Lung (tissue), 12 donors: ENCODE results near the gene NTM. TPM values are rescaled to one million over a fixed set of nuclear protein-coding genes. Genes with fewer than 3 reads are reported as not detected.
A peak's percentile ranks its signal among the peaks of the same experiment; 100 is the strongest.

Experiments
- ATAC-seq: fragments of 200-7000 bp; cut with Tn5 transposase; one replicate; pipeline ENCODE4 v1.9.1; 2020; ENCODE audit warnings: moderate number of reproducible peaks; ENCODE audit not compliant: insufficient read depth, low FRiP score
- DNase-seq, 3 donors: peaks; one replicate each; pipeline ENCODE4 v3.0.0-alpha.2; 2013 to 2017
- H3K27ac ChIP-seq, 2 donors: one replicate each; pipeline ENCODE4 v1.5.1; 2013; ENCODE audit warnings: mild to moderate bottlenecking in 2 of 2, moderate library complexity in 2 of 2, control low read depth in 1 of 2, inconsistent platforms in 1 of 2, low read depth in 1 of 2, low read length in 1 of 2
- H3K27me3 ChIP-seq, 3 donors: one replicate each; pipeline ENCODE4 v1.5.1; 2013; ENCODE audit warnings: low read length in 2 of 3; ENCODE audit not compliant: control insufficient read depth in 3 of 3, insufficient read depth in 3 of 3
- H3K36me3 ChIP-seq, 4 donors: one replicate each; pipeline ENCODE4 v1.5.1; 2013; ENCODE audit warnings: low read length in 4 of 4, mild to moderate bottlenecking in 1 of 4, moderate library complexity in 1 of 4; ENCODE audit not compliant: control insufficient read depth in 4 of 4, insufficient read depth in 4 of 4
- H3K4me1 ChIP-seq, 5 donors: one replicate each; pipeline ENCODE4 v1.5.1; 2013; ENCODE audit warnings: low read length in 5 of 5, mild to moderate bottlenecking in 2 of 5, moderate library complexity in 1 of 5; ENCODE audit not compliant: control insufficient read depth in 5 of 5, insufficient read depth in 5 of 5
- H3K4me3 ChIP-seq: one replicate; pipeline ENCODE4 v1.5.1; 2013; ENCODE audit warnings: mild to moderate bottlenecking, control low read depth, moderate library complexity
- H3K9ac ChIP-seq, 2 donors: one replicate each; pipeline ENCODE4 v1.5.1; 2013; ENCODE audit warnings: low read length in 2 of 2, control low read depth in 1 of 2; ENCODE audit not compliant: insufficient read depth in 1 of 2
- H3K9me3 ChIP-seq, 4 donors: one replicate each; pipeline ENCODE4 v1.5.1; 2013; ENCODE audit warnings: low read length in 3 of 4, mild to moderate bottlenecking in 1 of 4, moderate library complexity in 1 of 4; ENCODE audit not compliant: control insufficient read depth in 4 of 4, insufficient read depth in 3 of 4
- WGBS, 2 donors: extraction: QIAGEN DNeasy Blood & Tissue Kit; methylation state at CpG; one replicate each; pipeline ENCODE4 v1.1.7; 2013; 5-methylcytosine and 5-hydroxymethylcytosine counted together
- polyA plus RNA-seq, 2 donors: library from polyadenylated mRNA; stranded (reverse); fragments of 200-250 nt; gene quantifications; one replicate each; pipeline ENCODE4 v1.2.1, GENCODE V29; 2013
- total RNA-seq, 2 donors: library from RNA; depleted of rRNA in 1 of 2; stranded (reverse); fragments of >200 nt in 1 of 2; gene quantifications; one replicate each; pipeline ENCODE4 v1.2.1, GENCODE V29; 2014 to 2021
- TF ChIP-seq, protein P1 (sequence below): IDR thresholded peaks from 2 replicates; pipeline ENCODE4 v1.5.1; 2012; ENCODE audit warnings: mild to moderate bottlenecking; ENCODE audit errors: control extremely low read depth, extremely low read depth
- donor health status: control.
- donor health status: control.
- donor health status: Bipolar disorder and iron deficiency.
- donor health status: healthy.
- donor health status: DM: yes; HTN: yes; CAD: no.

NTM gene
- total and polyA plus RNA-seq, 4 donors, result 0.39 to 30.9 (median 7.2) TPM

GRCh38 chr11:132343445-132344175, 973.2 kb downstream of the NTM start:
- Histone ChIP-seq H3K27me3 (peaks cover 0 to 3% (median 2%) of the 10 kb centered on the region in 3 donors), H3K27ac (no peak overlapping the region), H3K9ac (no peak overlapping the region), H3K4me3 (no peak overlapping the region), H3K9me3 (peaks cover 0 to 3% (median 0%) of the 10 kb centered on the region in 4 donors), H3K36me3 (no peaks in the 10 kb centered on the region), H3K4me1 (no peaks in the 10 kb centered on the region)
- ATAC-seq, result no peak
- 58 to 62% methylated on average over 5 of the region's 5 CpGs for WGBS, 2 donors
- peak in 2 of 3 donors; percentile 8 to 16 for DNase-seq
- TF ChIP-seq, protein P1, sequence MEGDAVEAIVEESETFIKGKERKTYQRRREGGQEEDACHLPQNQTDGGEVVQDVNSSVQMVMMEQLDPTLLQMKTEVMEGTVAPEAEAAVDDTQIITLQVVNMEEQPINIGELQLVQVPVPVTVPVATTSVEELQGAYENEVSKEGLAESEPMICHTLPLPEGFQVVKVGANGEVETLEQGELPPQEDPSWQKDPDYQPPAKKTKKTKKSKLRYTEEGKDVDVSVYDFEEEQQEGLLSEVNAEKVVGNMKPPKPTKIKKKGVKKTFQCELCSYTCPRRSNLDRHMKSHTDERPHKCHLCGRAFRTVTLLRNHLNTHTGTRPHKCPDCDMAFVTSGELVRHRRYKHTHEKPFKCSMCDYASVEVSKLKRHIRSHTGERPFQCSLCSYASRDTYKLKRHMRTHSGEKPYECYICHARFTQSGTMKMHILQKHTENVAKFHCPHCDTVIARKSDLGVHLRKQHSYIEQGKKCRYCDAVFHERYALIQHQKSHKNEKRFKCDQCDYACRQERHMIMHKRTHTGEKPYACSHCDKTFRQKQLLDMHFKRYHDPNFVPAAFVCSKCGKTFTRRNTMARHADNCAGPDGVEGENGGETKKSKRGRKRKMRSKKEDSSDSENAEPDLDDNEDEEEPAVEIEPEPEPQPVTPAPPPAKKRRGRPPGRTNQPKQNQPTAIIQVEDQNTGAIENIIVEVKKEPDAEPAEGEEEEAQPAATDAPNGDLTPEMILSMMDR, result no peak

GRCh38 chr11:132346558-132347148, 976.2 kb downstream of the NTM start:
- TF ChIP-seq, protein P1, result no peak
- H3K9ac ChIP-seq, result no peak overlapping the region
- no peaks in the 10 kb centered on the region for H3K36me3 ChIP-seq
- peaks cover 0 to 3% (median 0%) of the 10 kb centered on the region in 4 donors for H3K9me3 ChIP-seq
- 74 to 78% methylated on average over 6 of the region's 6 CpGs for WGBS, 2 donors
- no peak for DNase-seq
- H3K27me3 ChIP-seq, result peaks cover 0 to 3% (median 2%) of the 10 kb centered on the region in 3 donors
- no peak for ATAC-seq
- no peak overlapping the region for H3K4me3 ChIP-seq
- H3K27ac ChIP-seq, result no peak overlapping the region
- H3K4me1 ChIP-seq, result no peaks in the 10 kb centered on the region

- no peak for DNase-seq
- no peak overlapping the region for H3K27ac ChIP-seq
- TF ChIP-seq, protein P1, result no peak
Measured at GRCh38 chr11:132347156-132348090, 977.0 kb downstream of the NTM start.

More at GRCh38 chr11:132347156-132348090, 977.0 kb downstream of the NTM start:
- 67% methylated on average over 21 to 22 of the region's 22 CpGs for WGBS, 2 donors
- no peaks in the 10 kb centered on the region for H3K4me1 ChIP-seq
- ATAC-seq, result no peak
- peaks cover 0 to 2% (median 2%) of the 10 kb centered on the region in 3 donors for H3K27me3 ChIP-seq
- H3K4me3 ChIP-seq, result no peak overlapping the region
- H3K9ac ChIP-seq, result no peak overlapping the region
- H3K36me3 ChIP-seq, result no peaks in the 10 kb centered on the region
- H3K9me3 ChIP-seq, result peaks cover 0 to 2% (median 0%) of the 10 kb centered on the region in 4 donors
